GM10248 (cell line): Measurements from ENCODE around the gene SH3TC1.

Source experiments
- CTCF ChIA-PET: fragments of 300-600 bp; sonication (Branson Sonifier 250); formaldehyde crosslinking; extraction: SDS; loops from one replicate; lab custom pipeline; 2021; ENCODE audit warnings: antibody characterized with exemption; lab: Yijun Ruan, JAX
- POLR2A ChIA-PET: fragments of 350-650 bp; sonication (Branson Sonifier 250); formaldehyde crosslinking; extraction: SDS; loops from one replicate; lab custom pipeline; 2020; ENCODE audit warnings: antibody characterized with exemption; lab: Yijun Ruan, JAX
- DNase-seq: peaks from one replicate; pipeline ENCODE4 v3.0.0; 2012; ENCODE audit errors: extremely low spot score
- TF ChIP-seq, protein P1 (sequence below): IDR thresholded peaks from 2 replicates; pipeline ENCODE4 v1.5.1; 2012; ENCODE audit warnings: mild to moderate bottlenecking, low read depth; ENCODE audit errors: extremely low read depth, missing control alignments, control extremely low read depth

SH3TC1 gene

DNA sequence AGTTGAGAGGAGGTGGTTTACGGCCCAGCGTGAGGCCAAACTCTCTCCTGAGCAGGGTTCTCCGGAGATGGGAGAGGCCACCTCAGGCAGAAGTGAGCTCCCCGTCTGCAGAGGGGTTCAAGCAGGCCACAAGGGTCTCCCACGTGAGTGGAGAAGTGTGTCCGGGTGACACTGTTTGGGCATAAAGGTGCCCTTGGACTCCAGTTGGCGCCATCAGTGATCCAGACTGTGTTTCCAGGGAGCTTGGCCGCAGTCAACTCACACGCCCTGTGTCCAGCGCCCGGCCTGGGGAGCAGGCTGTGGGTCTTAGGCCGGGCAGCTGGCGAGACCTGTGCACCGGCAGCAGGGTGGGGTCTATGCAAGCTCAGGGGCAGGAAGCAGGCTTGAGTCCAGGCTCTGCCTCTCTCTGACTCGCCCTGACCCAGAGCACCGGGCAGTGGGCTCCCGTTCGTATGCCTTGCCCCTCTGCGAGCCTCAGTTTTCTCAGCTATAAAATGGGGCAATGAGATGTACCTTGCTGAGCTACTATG is 45.9 kb downstream of the SH3TC1 start:
- CTCF ChIA-PET = interaction anchor here (1.0 to 6.5 kb wide), 4 partner anchors 15 to 183 kb away, joined by 3 to 54 read pairs (median 5); no protein-coding TSS in a partner anchor
- TF ChIP-seq, protein P1, sequence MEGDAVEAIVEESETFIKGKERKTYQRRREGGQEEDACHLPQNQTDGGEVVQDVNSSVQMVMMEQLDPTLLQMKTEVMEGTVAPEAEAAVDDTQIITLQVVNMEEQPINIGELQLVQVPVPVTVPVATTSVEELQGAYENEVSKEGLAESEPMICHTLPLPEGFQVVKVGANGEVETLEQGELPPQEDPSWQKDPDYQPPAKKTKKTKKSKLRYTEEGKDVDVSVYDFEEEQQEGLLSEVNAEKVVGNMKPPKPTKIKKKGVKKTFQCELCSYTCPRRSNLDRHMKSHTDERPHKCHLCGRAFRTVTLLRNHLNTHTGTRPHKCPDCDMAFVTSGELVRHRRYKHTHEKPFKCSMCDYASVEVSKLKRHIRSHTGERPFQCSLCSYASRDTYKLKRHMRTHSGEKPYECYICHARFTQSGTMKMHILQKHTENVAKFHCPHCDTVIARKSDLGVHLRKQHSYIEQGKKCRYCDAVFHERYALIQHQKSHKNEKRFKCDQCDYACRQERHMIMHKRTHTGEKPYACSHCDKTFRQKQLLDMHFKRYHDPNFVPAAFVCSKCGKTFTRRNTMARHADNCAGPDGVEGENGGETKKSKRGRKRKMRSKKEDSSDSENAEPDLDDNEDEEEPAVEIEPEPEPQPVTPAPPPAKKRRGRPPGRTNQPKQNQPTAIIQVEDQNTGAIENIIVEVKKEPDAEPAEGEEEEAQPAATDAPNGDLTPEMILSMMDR = no peak
- DNase-seq = no peak
- POLR2A ChIA-PET = no interaction called here

DNA sequence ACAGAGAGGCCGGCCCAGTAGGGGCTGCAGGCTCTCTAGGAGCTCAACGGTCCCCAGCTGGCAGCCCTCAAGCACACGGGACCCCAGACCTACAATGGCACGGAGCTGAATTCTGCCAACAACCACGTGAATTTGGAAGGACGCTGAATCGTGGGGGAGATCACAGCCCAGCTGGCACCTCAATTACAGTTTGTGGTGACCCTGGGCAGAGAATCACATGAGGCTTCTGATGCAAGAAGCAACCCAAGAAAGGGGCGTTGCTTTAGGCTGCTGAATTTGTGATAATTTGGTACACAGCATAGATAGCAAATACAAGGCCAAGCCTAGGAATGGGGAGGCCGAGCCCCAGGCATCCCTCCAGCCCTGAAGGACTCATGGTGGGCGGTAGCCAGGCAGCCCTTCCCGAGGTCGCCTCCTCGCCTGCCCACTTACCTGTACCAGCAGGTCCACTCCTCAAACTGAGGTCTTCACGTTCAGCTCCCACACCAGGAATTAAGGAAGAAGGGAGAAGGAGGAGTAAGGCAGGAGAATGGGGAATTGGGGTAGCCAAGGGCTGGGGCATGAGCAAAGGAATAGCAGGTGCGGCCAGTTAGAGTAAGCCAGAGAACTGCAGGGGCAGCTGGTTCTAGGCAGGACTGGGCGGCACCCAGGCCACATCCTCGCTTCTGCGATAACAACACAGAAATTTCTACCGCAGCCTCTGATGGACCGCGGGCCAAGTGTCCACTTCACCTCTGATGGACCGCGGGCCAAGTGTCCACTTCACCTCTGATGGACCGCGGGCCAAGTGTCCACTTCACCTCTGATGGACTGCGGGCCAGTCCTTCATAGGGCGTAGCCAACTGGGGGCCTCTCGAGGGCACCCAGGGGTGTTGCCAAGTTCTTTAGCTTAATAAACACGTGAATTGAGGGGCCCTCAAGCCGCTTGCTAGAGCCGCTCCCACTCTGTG is 47.1 kb downstream of the SH3TC1 start:
- POLR2A ChIA-PET = interaction anchor here (0.5 kb wide), 1 partner anchor 1504 kb away, joined by 4 read pairs; no protein-coding TSS in a partner anchor
- no peak for DNase-seq
- TF ChIP-seq, protein P1 = no peak
- CTCF ChIA-PET = interaction anchor here (0.8 to 6.5 kb wide), 3 partner anchors 16 to 157 kb away, joined by 3 to 54 read pairs (median 7); no protein-coding TSS in a partner anchor

DNA sequence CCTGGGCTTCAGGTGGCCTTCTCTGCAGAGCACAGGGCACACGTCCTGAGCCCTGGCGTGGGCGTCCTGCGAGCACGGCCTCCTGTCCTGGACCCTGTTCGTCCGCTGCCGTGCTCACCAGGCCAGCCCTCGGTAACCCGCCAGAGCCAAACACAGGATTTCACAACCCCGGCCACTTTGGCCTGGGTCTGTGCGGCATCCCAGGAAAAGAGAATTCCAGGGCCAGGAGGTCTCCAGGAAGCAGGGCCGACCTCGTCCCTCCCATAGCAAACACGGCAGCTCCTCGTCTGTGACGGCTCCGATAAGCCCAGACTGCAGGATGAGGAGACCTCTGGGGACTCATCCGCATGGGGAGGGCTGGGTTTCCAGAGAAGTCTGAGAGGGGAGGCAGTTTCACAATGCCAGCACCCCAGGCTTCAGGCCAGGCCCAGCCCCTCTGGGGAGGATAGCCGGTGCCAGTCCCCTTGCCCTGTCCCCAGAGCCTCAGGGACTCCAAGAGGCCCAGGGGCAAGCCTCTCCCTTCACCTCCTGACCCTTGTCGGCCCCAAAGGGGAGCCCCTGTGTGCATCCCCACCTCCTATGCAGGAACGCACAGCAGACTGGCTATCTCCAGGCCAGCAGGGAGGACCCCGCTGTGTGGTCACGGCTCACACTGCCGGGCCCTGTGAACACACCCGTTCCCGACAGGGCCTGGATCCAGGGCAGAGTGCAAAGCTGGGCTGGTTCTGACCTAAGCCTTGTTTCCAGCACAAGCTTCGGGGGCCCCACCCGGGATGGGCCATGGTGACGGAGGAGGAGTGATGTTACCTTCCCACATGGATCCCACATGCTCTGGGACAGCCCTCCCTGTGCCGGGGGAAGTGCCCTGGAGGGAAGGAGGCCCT is 48.2 kb downstream of the SH3TC1 start:
- TF ChIP-seq, protein P1 = no peak
- DNase-seq = no peak
- CTCF ChIA-PET = interaction anchor here (0.8 kb wide), 1 partner anchor 20 kb away, joined by 3 read pairs; no protein-coding TSS in a partner anchor
- POLR2A ChIA-PET = interaction anchor here (0.6 kb wide), 1 partner anchor 146 kb away, joined by 3 read pairs; no protein-coding TSS in a partner anchor

DNA sequence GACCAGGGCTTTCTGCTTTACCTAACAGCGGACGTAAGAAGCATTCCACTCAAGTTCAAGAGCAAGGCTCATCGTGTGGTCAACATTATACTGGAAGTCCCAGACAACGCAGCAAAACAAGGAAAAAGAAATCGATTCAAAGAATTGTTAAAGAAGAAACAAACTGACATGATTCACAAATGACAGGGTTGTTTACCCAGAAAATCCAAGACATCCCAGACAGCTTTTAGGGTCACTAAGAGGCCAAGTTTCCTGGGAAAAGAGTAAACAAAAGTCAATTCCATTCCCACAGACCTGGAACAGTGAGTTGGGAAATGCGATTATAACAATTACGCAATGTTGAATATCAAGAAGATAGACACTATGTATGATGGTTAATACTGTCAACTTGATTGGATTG is 49.0 kb downstream of the SH3TC1 start:
- ChIA-PET CTCF (no interaction called here), POLR2A (interaction anchor here (0.6 kb wide), 1 partner anchor 146 kb away, joined by 3 read pairs; no protein-coding TSS in a partner anchor)
- TF ChIP-seq, protein P1 = no peak
- no peak for DNase-seq

DNA sequence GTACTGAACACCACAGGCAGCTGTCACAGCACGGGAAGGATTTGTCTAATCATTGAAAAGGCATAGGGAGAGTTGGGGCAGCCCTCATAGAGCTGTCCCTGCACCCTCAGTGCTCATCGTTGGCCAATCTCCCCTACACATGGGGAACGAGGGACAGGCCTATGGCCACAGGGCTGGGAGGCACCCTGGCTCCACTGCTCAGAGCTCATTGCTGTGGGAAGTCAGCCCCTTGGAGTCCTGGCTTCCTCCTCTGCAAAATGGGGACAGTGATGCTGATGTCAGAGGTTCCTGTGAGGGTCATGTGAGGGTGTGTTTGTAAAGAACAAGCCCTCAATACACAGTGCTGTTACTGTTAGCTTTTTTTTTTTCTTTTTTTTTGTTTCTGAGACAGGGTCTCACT is 51.1 kb downstream of the SH3TC1 start:
- CTCF ChIA-PET = interaction anchor here (1.0 to 2.0 kb wide), 4 partner anchors 8 to 153 kb away, joined by 4 to 8 read pairs (median 6); no protein-coding TSS in a partner anchor

More for the DNA sequence above, 51.1 kb downstream of the SH3TC1 start:
- POLR2A ChIA-PET = no interaction called here
- TF ChIP-seq, protein P1 = no peak
- no peak for DNase-seq
